Measurements from ENCODE around the gene CPXM2. TPM values are rescaled to one million over a fixed set of nuclear protein-coding genes. Genes with fewer than 3 reads are reported as not detected.

CPXM2 gene
- total RNA-seq: not detected
- total RNA-seq (2013): 0.02 TPM

GRCh38 chr10:123891144-123892071, at the start of gene CPXM2:
Gene CPXM2 (minus strand): TSS chr10:123891807. CDS start chr10:123891659, 148 bp downstream.
- H3K4me3 Mint-ChIP-seq: peak within 1 kb of the TSS; percentile 28
- 9% methylated on average over 80 of the region's 80 CpGs for WGBS (ENCODE audit: insufficient coverage)
- no peaks in the 10 kb centered on the region for H3K36me3 ChIP-seq (ENCODE audit: control insufficient read depth, insufficient read depth, low read length)
- intact Hi-C loops (cut with micrococcal nuclease): no loop called here
- no peak within 1 kb of the TSS for H3K4me3 ChIP-seq (ENCODE audit: low read length)
- ATAC-seq: no peak
- peaks cover 0 to 3% of the 10 kb centered on the region in 2 donors for H3K4me1 Mint-ChIP-seq
- H3K4me1 ChIP-seq (ENCODE audit: control insufficient read depth, insufficient read depth, low read length): no peaks in the 10 kb centered on the region
- H3K36me3 Mint-ChIP-seq: no peaks in the 10 kb centered on the region
- H3K9me3 Mint-ChIP-seq: no peaks in the 10 kb centered on the region
- DNase-seq: no peak
- no peaks in the 10 kb centered on the region for H3K9me3 ChIP-seq (ENCODE audit: control insufficient read depth, insufficient read depth, low read length)
- H3K27ac ChIP-seq (ENCODE audit: low read length): no peak within 1 kb of the TSS
- no peak for TF ChIP-seq CTCF (IDR thresholded peaks at IDR 0.05)
- no peaks in the 10 kb centered on the region for H3K27me3 ChIP-seq (ENCODE audit: control insufficient read depth, insufficient read depth, low read length)
- H3K27ac Mint-ChIP-seq: no peak within 1 kb of the TSS
- peaks cover 27 to 39% of the 10 kb centered on the region in 2 donors for H3K27me3 Mint-ChIP-seq (ENCODE audit: low read depth in 2 of 2)

GRCh38 chr10:123939591-123939990, 48.0 kb upstream of the CPXM2 start:
- Mint-ChIP-seq H3K4me1 (peaks cover 15 to 29% of the 10 kb centered on the region in 2 donors), H3K36me3 (no peaks in the 10 kb centered on the region), H3K9me3 (peaks cover 0 to 5% of the 10 kb centered on the region in 2 donors), H3K27me3 (ENCODE audit: low read depth in 2 of 2) (peaks cover 0 to 2% of the 10 kb centered on the region in 2 donors), H3K4me3 (no peak overlapping the region), H3K27ac (no peak overlapping the region)
- Histone ChIP-seq H3K4me1 (ENCODE audit: control insufficient read depth, insufficient read depth, low read length) (no peaks in the 10 kb centered on the region), H3K4me3 (ENCODE audit: low read length) (no peak overlapping the region), H3K36me3 (ENCODE audit: control insufficient read depth, insufficient read depth, low read length) (no peaks in the 10 kb centered on the region), H3K27me3 (ENCODE audit: control insufficient read depth, insufficient read depth, low read length) (no peaks in the 10 kb centered on the region), H3K9me3 (ENCODE audit: control insufficient read depth, insufficient read depth, low read length) (no peaks in the 10 kb centered on the region), H3K27ac (ENCODE audit: low read length) (no peak overlapping the region)
- 86% methylated on average over 7 of the region's 7 CpGs for WGBS (ENCODE audit: insufficient coverage)
- intact Hi-C loops (cut with micrococcal nuclease): no loop called here
- no peak for DNase-seq
- no peak for ATAC-seq
- TF ChIP-seq CTCF (IDR thresholded peaks at IDR 0.05): no peak

GRCh38 chr10:123938890-123939289, 47.3 kb upstream of the CPXM2 start:
- H3K36me3 Mint-ChIP-seq: no peaks in the 10 kb centered on the region
- no peaks in the 10 kb centered on the region for H3K27me3 ChIP-seq (ENCODE audit: control insufficient read depth, insufficient read depth, low read length)
- WGBS (ENCODE audit: insufficient coverage): 89% methylated on average over 4 of the region's 4 CpGs
- H3K4me3 ChIP-seq (ENCODE audit: low read length): no peak overlapping the region
- H3K9me3 Mint-ChIP-seq: peaks cover 0 to 5% of the 10 kb centered on the region in 2 donors
- intact Hi-C loops (cut with micrococcal nuclease): no loop called here
- no peak for TF ChIP-seq CTCF (IDR thresholded peaks at IDR 0.05)
- no peaks in the 10 kb centered on the region for H3K4me1 ChIP-seq (ENCODE audit: control insufficient read depth, insufficient read depth, low read length)
- no peak overlapping the region for H3K4me3 Mint-ChIP-seq
- no peaks in the 10 kb centered on the region for H3K9me3 ChIP-seq (ENCODE audit: control insufficient read depth, insufficient read depth, low read length)
- ATAC-seq: no peak
- H3K27me3 Mint-ChIP-seq (ENCODE audit: low read depth in 2 of 2): peaks cover 0 to 2% of the 10 kb centered on the region in 2 donors
- H3K27ac Mint-ChIP-seq: no peak overlapping the region
- H3K36me3 ChIP-seq (ENCODE audit: control insufficient read depth, insufficient read depth, low read length): no peaks in the 10 kb centered on the region
- peaks cover 20 to 35% of the 10 kb centered on the region in 2 donors for H3K4me1 Mint-ChIP-seq
- DNase-seq: no peak
- H3K27ac ChIP-seq (ENCODE audit: low read length): no peak overlapping the region
